HG02970 (cell line): ENCODE measurements around the gene CTDSPL.
"Not testable (repeated sequence)": the region's sequence is repeated elsewhere in the genome, so short reads cannot be mapped to it uniquely, and the experiment has no call there.

Experiments
- ATAC-seq: cut with Tn5 transposase; IDR thresholded peaks from one replicate; pipeline ENCODE4 v1.9.1; 2021; ENCODE audit warnings: mild to moderate bottlenecking, moderate library complexity, moderate number of reproducible peaks; ENCODE audit not compliant: unreplicated experiment, low FRiP score

CTDSPL gene

GRCh38 chr3:38028621-38029361, 167.1 kb downstream of the CTDSPL start:
- no peak for ATAC-seq

DNA sequence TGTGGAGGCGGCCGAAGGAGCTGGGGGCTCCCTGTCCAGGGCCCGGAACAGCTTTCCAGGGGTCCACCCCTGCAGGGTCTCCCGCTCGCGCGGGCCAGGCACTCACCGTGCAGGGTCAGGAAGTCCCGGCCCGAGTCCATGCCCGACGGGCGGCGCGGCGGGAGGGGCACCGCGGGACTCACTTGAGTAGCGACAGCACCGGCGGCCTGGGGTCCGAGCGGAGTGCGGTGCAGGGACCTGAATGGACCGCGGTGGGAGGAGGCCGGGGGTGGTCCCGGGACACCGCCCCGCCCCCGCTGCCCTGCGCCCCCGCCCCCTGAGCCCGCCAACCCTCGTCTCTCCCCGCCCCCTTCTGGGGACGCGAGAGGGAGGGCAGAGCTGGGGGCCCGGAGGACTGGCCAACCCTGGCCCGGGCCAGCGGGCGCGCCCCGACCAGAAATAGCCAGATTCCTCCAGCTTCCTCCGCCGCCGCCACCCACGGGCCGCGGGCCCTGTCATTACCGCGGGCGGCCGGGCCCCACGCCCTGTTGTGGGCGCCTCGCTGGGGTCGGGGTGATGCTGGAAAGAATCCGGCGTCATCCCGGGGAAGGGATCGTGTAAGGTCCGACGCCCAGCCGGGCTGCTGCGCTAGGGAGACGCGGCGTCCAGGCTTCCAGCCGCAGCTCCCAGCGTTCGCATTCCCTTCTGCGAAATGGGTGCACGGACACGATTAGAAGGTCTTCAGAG, 167.9 kb downstream of the CTDSPL start, which contains the start of gene PLCD1:
Gene PLCD1 (minus strand): TSS at position 243 of the 726 bp plus-strand sequence. CDS start 103 bp downstream, at position 140.
- ATAC-seq = no peak

DNA sequence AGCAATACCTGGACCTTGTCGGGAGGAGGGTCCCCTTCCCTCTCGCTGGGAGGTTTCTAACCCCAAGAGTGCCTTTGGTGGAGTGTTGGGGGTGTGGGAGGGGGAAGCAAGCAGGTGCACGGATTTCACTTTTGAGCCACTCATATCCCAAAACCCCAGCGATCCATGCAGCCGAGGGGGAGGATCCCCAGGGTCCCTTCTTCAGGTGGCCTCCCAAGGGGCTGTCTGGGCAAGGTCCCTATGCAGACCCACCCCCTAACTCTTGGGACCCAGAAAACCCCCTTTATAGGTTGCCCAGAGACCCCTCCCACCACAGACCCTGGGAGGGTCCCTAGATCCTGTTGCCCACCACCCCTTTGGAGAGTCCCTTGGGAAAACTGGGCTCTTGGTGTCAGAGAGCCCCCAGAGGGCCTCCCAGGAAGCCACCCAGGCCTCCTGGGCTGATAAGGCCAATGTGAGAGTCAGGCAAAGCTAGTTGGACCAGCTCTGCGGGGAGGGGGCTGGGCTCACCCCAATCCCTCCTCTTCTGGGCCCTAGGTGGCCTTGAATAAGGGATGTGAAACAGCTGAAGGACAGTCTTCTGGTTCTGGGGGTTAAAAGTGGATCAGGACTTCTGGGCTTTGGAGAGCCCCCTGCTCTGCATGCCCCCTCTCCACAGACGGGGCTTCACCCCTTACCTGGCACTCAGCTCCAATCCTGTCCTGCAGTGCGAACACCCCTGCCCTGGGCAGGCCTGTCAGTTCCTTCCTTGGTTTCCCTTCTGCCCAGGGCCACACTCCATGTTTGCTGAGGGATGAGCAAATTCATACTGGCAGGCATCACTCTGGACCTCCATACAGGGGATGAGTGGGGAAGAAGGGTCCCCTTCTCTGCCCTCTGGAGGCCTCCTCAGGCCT, 168.7 kb downstream of the CTDSPL start:
- ATAC-seq = no peak

DNA sequence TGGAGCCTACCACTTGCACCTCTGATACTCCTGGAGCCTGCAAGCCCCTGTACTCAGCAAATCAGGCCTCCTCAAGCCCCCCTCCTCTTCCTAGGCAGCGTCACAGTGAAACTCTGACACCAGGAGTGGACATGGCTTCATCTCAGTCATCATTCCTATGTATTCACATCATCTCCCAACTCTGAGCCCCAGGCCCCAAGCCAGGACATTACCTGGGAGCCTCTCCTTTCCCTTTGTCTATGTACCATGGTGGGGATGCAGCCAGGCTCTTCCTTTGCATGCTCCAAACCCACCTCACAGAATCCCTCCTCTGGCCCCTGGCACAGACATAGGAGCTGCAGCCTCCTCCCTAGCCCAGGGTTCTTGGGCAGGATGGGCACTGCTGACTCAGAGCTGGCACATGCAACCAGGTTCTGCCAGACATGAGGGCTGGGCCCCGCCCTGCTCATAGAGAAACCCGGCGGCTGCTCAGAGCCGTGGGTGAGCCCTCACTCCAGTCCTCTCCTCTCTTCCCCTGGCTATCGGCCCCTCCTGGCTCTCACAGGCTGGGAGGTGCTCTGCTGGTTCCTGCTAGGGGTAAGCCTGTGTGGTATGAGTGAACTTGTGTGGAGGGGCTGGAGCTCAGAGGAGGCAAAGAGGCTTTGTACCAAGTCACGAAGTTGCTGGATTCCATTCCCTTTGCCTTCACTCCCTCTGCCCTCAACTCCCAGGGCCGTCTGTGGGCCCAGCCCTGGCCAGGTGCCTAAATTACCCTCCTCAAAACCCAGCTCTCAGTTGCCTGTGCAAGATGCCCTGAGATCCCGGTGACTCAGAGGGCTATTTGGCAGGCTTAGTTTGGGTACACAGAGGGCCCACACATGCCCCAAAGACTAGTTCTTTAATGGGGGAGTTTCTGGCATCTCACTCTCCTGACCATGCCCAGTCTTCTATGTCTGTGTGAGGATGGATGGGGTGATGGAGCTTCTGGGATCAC, 169.6 kb downstream of the CTDSPL start:
- ATAC-seq = no peak

GRCh38 chr3:38032328-38032865, 170.7 kb downstream of the CTDSPL start:
- no peak for ATAC-seq

DNA sequence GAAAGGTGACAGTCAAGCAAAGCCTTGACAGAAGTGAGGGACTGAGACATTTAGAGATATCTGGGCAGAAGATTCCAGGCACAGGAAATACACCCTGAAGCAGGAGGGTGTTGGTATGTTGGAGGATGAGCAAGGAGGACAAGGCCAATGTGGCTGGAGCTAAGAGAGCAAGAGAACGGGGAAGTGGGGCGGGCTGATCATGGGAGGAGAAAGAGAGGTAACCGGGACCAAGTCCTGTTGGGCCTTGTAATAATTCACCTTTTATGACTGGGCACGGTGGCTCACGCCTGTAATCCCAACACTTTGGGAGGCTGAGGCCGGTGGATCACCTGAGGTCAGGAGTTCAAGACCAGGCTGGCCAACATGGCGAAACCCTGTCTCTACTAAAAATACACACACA, 171.9 kb downstream of the CTDSPL start:
- ATAC-seq = not testable (repeated sequence)
